ENCODE measurements around the gene ATL3. TPM values are rescaled to one million over a fixed set of nuclear protein-coding genes. Genes with fewer than 3 reads are reported as not detected.

Gene ATL3
- total and polyA plus RNA-seq, 2 of the 13 experiments (the other 11 are each of a cell fraction or from before 2014, with no cell fraction given) = not detected

- TF ChIP-seq BATF2 (CRISPR knock-in tag; IDR thresholded peaks at IDR 0.05) = no peak
- no peak for TF ChIP-seq SMC3 (IDR thresholded peaks at IDR 0.05; ENCODE audit: low read length)
- TF ChIP-seq ZFP1 (CRISPR knock-in tag; IDR thresholded peaks at IDR 0.05) = no peak
- TF ChIP-seq JUN (CRISPR knock-in tag; IDR thresholded peaks at IDR 0.05) = no peak
- TF ChIP-seq ZNF282 (IDR thresholded peaks at IDR 0.05; ENCODE audit: partially characterized antibody) = no peak
- no peak for TF ChIP-seq NR1H2 (CRISPR knock-in tag; IDR thresholded peaks at IDR 0.05; ENCODE audit: borderline replicate concordance, low read depth)
- 0 out of 2 replicates have a peak, but pooled peaks have one; percentile 5 for TF ChIP-seq ZNF703 (CRISPR knock-in tag; IDR thresholded peaks at IDR 0.05; ENCODE audit: borderline replicate concordance)
- peak; percentile 34; the same call in 1 of the 2 replicates for TF ChIP-seq FOXP4 (CRISPR knock-in tag; IDR thresholded peaks at IDR 0.05)
- no peak for TF ChIP-seq HDAC6 (IDR thresholded peaks at IDR 0.05; ENCODE audit: low read depth, low read length)
- TF ChIP-seq STAT6 (CRISPR knock-in tag; IDR thresholded peaks at IDR 0.05; ENCODE audit: borderline replicate concordance) = 0 out of 2 replicates have a peak, but pooled peaks have one; percentile 8
- peak; percentile 46 for TF ChIP-seq ZFY (CRISPR knock-in tag; IDR thresholded peaks at IDR 0.05)
- TF ChIP-seq HNF4G (IDR thresholded peaks at IDR 0.05; ENCODE audit: borderline replicate concordance, low read depth, low read length) = no peak
- no peak for TF ChIP-seq HNF4G (CRISPR knock-in tag; IDR thresholded peaks at IDR 0.05; ENCODE audit: borderline replicate concordance, low read depth)
- TF ChIP-seq ZNF225 (CRISPR knock-in tag; IDR thresholded peaks at IDR 0.05) = peak; percentile 62; the same call in 1 of the 2 replicates
- TF ChIP-seq ZNF224 (CRISPR knock-in tag; IDR thresholded peaks at IDR 0.05) = peak; percentile 66; the same call in 1 of the 2 replicates
- 0 out of 2 replicates have a peak, but pooled peaks have one; percentile 41 for TF ChIP-seq SNAI1 (CRISPR knock-in tag; IDR thresholded peaks at IDR 0.05; ENCODE audit: borderline replicate concordance)
- TF ChIP-seq MBNL3 (CRISPR knock-in tag; conservative IDR thresholded peaks at IDR 0.05) = no peak
- TF ChIP-seq POLR2G (IDR thresholded peaks at IDR 0.05; ENCODE audit: low read depth, low read length) = peak; percentile 94
- peak; percentile 42; the same call in 1 of the 2 replicates for TF ChIP-seq ZBTB44 (CRISPR knock-in tag; IDR thresholded peaks at IDR 0.05)
- TF ChIP-seq NFE2L1 (CRISPR knock-in tag; IDR thresholded peaks at IDR 0.05; ENCODE audit: borderline replicate concordance) = no peak
- TF ChIP-seq SRY (CRISPR knock-in tag; IDR thresholded peaks at IDR 0.05) = no peak
- no peak for TF ChIP-seq ZNF124 (CRISPR knock-in tag; IDR thresholded peaks at IDR 0.05)
- TF ChIP-seq NR2F2 (IDR thresholded peaks at IDR 0.05; ENCODE audit: borderline replicate concordance, low read depth) = no peak; the same call in 1 of the 2 replicates
- TF ChIP-seq ATRX (CRISPR knock-in tag; IDR thresholded peaks at IDR 0.05; ENCODE audit: borderline replicate concordance) = no peak
Observed at GRCh38 chr11:63681321-63682065, 10.3 kb upstream of the ATL3 start, which contains the start of gene RTN3 (continued).

Measured in HepG2 (cell line).